CD8-positive, alpha-beta memory T cell (primary cell): ENCODE data around the gene PPARA. TPM values are rescaled to one million over a fixed set of nuclear protein-coding genes. Genes with fewer than 3 reads are reported as not detected.

Experiments
- CTCF ChIA-PET: fragments of 350-600 bp; sonication (Branson Sonifier 250); formaldehyde crosslinking; loops from one replicate; lab custom pipeline; 2021; ENCODE audit warnings: antibody characterized with exemption; lab: Charles Lee
- POLR2A ChIA-PET: fragments of 350-600 bp; sonication (Branson Sonifier 250); formaldehyde crosslinking; loops from one replicate; lab custom pipeline; 2021; ENCODE audit warnings: antibody characterized with exemption; lab: Charles Lee
- DNase-seq, 5 donors: peaks; one replicate each; pipeline versions ENCODE4 v3.0.0 to v3.0.0-alpha.2; 2020 to 2022; ENCODE audit warnings: mixed read lengths in 1 of 5
- H3K27ac ChIP-seq: one replicate; pipeline ENCODE4 v1.7.0; 2013; ENCODE audit warnings: low read depth, mild to moderate bottlenecking, low read length, moderate library complexity
- H3K27me3 ChIP-seq: 2 replicates; pipeline ENCODE4 v1.7.0; 2013; ENCODE audit warnings: low read length, mild to moderate bottlenecking; ENCODE audit not compliant: insufficient read depth, poor library complexity, severe bottlenecking
- H3K36me3 ChIP-seq: 2 replicates; pipeline ENCODE4 v1.7.0; 2013; ENCODE audit warnings: mild to moderate bottlenecking, low read length, moderate library complexity; ENCODE audit not compliant: insufficient read depth
- H3K4me1 ChIP-seq: 2 replicates; pipeline ENCODE4 v1.7.0; 2013; ENCODE audit warnings: mild to moderate bottlenecking, low read length, moderate library complexity; ENCODE audit not compliant: insufficient read depth
- H3K4me3 ChIP-seq: 2 replicates; pipeline ENCODE4 v1.7.0; 2013; ENCODE audit warnings: mild to moderate bottlenecking, low read length
- H3K9me3 ChIP-seq: 2 replicates; pipeline ENCODE4 v1.7.0; 2013; ENCODE audit warnings: mild to moderate bottlenecking, low read length
- H3K27ac Mint-ChIP-seq, 8 donors: one replicate each; pipeline ENCODE4 v1.8.0; 2020 to 2021; ENCODE audit warnings: mixed read lengths in 8 of 8, mild to moderate bottlenecking in 6 of 8, inconsistent platforms in 3 of 8, moderate library complexity in 3 of 8
- H3K27me3 Mint-ChIP-seq, 2 donors: one replicate each; pipeline ENCODE4 v1.8.0; 2020 to 2021; ENCODE audit warnings: mixed read lengths in 2 of 2, mild to moderate bottlenecking in 1 of 2, moderate library complexity in 1 of 2
- H3K36me3 Mint-ChIP-seq, 3 donors: one replicate each; pipeline ENCODE4 v1.8.0; 2020 to 2021; ENCODE audit warnings: mixed read lengths in 3 of 3, inconsistent platforms in 1 of 3, mild to moderate bottlenecking in 1 of 3
- H3K4me1 Mint-ChIP-seq, 3 donors: one replicate each; pipeline ENCODE4 v1.8.0; 2020 to 2021; ENCODE audit warnings: mixed read lengths in 3 of 3, inconsistent platforms in 1 of 3, mild to moderate bottlenecking in 1 of 3
- H3K4me3 Mint-ChIP-seq, 7 donors: one replicate each; pipeline ENCODE4 v1.8.0; 2020 to 2021; ENCODE audit warnings: mixed read lengths in 7 of 7, mild to moderate bottlenecking in 6 of 7, moderate library complexity in 4 of 7, inconsistent platforms in 2 of 7
- H3K9me3 Mint-ChIP-seq, 5 donors: one replicate each; pipeline ENCODE4 v1.8.0; 2020 to 2022; ENCODE audit warnings: mixed read lengths in 5 of 5, mild to moderate bottlenecking in 3 of 5, moderate library complexity in 2 of 5, inconsistent platforms in 1 of 5
- polyA plus RNA-seq: library from polyadenylated mRNA; unstranded; fragments of 300-500 nt; fragmentation: Illumina TruSeq; gene quantifications from one replicate; pipeline ENCODE4 v1.2.3, GENCODE V29; 2021
- total RNA-seq, 2 experiments: library from RNA; stranded (reverse); gene quantifications; one replicate each; pipeline ENCODE4 v1.2.3, GENCODE V29; 2021

PPARA gene
- total and polyA plus RNA-seq, 3 experiments from 2014 or later = 10.1 to 12.9 (median 11.2) TPM

DNA sequence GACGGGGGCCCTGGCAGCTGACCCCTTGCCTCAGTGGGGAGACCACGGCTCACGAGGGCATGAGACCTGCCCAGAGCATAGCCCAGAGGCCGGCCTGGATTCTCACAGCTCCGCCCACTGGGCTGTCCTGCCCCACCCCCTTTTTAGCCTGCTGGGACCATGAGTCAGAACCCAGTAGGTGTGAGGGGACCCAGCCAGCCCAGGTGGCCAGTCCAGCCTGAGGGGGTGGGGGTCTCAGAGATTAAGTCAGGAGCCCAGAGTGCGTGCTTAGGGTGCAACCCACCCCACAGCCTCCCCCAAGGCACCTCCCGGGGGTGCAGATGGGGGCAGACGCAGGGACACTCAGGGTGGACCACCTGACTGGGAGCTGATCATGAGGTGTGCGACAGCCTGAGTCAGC lies 40.1 kb upstream of the PPARA start:
- no peaks in the 10 kb centered on the region for H3K9me3 ChIP-seq
- ChIA-PET CTCF (interaction anchor here (1.3 to 2.1 kb wide), 2 partner anchors 12 to 104 kb away, joined by 5 to 6 read pairs; no protein-coding TSS in a partner anchor), POLR2A (no interaction called here)
- Mint-ChIP-seq H3K4me3 (no peak overlapping the region), H3K27me3 (no peaks in the 10 kb centered on the region), H3K36me3 (peaks cover 0 to 9% (median 0%) of the 10 kb centered on the region in 3 donors), H3K27ac (peak overlapping the region in 1 of 8 donors; percentile 61), H3K4me1 (no peaks in the 10 kb centered on the region), H3K9me3 (no peaks in the 10 kb centered on the region)
- no peak overlapping the region for H3K4me3 ChIP-seq
- H3K27me3 ChIP-seq = no peaks in the 10 kb centered on the region
- no peaks in the 10 kb centered on the region for H3K4me1 ChIP-seq
- H3K27ac ChIP-seq = no peak overlapping the region
- DNase-seq = no peak
- no peaks in the 10 kb centered on the region for H3K36me3 ChIP-seq

GRCh38 chr22:46111645-46112306 lies 38.5 kb upstream of the PPARA start:
- Mint-ChIP-seq H3K27me3 (no peaks in the 10 kb centered on the region), H3K4me3 (peak overlapping the region in 1 of 7 donors; percentile 27), H3K27ac (peak overlapping the region in 1 of 8 donors; percentile 15), H3K36me3 (peaks cover 0 to 6% (median 0%) of the 10 kb centered on the region in 3 donors), H3K9me3 (no peaks in the 10 kb centered on the region), H3K4me1 (peaks cover 0 to 5% (median 2%) of the 10 kb centered on the region in 3 donors)
- Histone ChIP-seq H3K9me3 (no peaks in the 10 kb centered on the region), H3K27me3 (no peaks in the 10 kb centered on the region), H3K4me3 (no peak overlapping the region), H3K27ac (no peak overlapping the region), H3K4me1 (no peaks in the 10 kb centered on the region), H3K36me3 (no peaks in the 10 kb centered on the region)
- ChIA-PET POLR2A (no interaction called here), CTCF (interaction anchor here (0.7 to 2.1 kb wide), 3 partner anchors 10 to 105 kb away, joined by 3 to 13 read pairs (median 6); no protein-coding TSS in a partner anchor)
- DNase-seq = no peak

- H3K27me3 ChIP-seq = no peaks in the 10 kb centered on the region
- CTCF ChIA-PET = interaction anchor here (1.9 to 5.9 kb wide), 2 partner anchors 105 to 106 kb away, joined by 13 to 134 read pairs; no protein-coding TSS in a partner anchor
- Mint-ChIP-seq H3K27ac (no peak overlapping the region), H3K4me1 (peaks cover 0 to 5% (median 3%) of the 10 kb centered on the region in 3 donors), H3K36me3 (peaks cover 0 to 6% (median 0%) of the 10 kb centered on the region in 3 donors), H3K27me3 (no peaks in the 10 kb centered on the region), H3K4me3 (no peak overlapping the region), H3K9me3 (no peaks in the 10 kb centered on the region)
- DNase-seq = no peak
- H3K4me1 ChIP-seq = no peaks in the 10 kb centered on the region
- H3K9me3 ChIP-seq = no peaks in the 10 kb centered on the region
- H3K27ac ChIP-seq = no peak overlapping the region
- no peak overlapping the region for H3K4me3 ChIP-seq
- POLR2A ChIA-PET = no interaction called here
- no peaks in the 10 kb centered on the region for H3K36me3 ChIP-seq
Measured at GRCh38 chr22:46112405-46112804, 37.9 kb upstream of the PPARA start.

DNA sequence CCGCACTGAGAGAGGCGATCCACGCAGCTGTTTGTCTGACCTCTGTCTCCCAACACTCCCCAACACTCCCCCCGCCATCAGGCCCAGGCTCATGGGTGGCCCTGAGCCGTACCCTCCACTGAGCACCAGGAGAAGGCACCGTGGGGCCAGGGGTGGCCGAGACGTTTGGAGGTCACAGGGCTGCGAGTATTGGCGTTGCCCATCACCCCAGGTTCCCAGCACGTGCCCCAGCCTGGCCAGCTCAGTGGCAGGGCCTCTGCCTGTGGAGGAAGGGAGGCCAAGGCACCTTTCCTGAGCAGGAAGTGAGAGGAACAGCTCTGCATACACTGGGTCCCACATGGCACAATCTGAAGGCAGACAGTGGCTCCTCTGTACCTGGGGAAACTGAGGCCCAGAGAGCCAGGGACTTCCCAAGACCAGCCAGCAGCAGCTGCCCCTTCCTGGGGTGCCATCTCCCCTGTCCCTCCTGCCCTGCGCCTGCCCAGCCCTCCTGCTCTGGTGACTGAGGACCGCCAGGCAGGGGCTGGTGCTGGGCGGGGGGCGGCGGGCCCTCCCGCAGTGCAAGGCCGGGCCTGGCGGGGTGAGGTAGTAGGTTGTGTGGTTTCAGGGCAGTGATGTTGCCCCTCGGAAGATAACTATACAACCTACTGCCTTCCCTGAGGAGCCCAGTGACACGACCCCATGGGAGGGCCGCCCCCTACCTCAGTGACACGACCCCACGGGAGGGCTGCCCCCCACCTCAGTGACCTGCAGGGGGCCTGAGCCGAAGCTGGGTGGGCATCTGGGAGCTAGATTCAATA lies 37.0 kb upstream of the PPARA start:
- H3K9me3 Mint-ChIP-seq = no peaks in the 10 kb centered on the region

GRCh38 chr22:46113910-46114517 lies 36.3 kb upstream of the PPARA start:
- Mint-ChIP-seq H3K27me3 (no peaks in the 10 kb centered on the region), H3K36me3 (peaks cover 0 to 2% (median 0%) of the 10 kb centered on the region in 3 donors), H3K9me3 (no peaks in the 10 kb centered on the region), H3K4me1 (peaks cover 0 to 5% (median 3%) of the 10 kb centered on the region in 3 donors), H3K4me3 (no peak overlapping the region), H3K27ac (no peak overlapping the region)
- no peaks in the 10 kb centered on the region for H3K4me1 ChIP-seq
- DNase-seq = no peak
- no peaks in the 10 kb centered on the region for H3K9me3 ChIP-seq
- POLR2A ChIA-PET = no interaction called here
- H3K36me3 ChIP-seq = no peaks in the 10 kb centered on the region
- no peaks in the 10 kb centered on the region for H3K27me3 ChIP-seq
- H3K4me3 ChIP-seq = no peak overlapping the region
- no peak overlapping the region for H3K27ac ChIP-seq
- CTCF ChIA-PET = interaction anchor here (0.8 to 5.9 kb wide), 5 partner anchors 57 to 153 kb away, joined by 3 to 134 read pairs (median 44); partner anchors contain the start of gene TTC38

More for the DNA sequence above, 37.0 kb upstream of the PPARA start:
- H3K4me3 Mint-ChIP-seq = no peak overlapping the region
- CTCF ChIA-PET = interaction anchor here (1.1 to 5.9 kb wide), 3 partner anchors 56 to 106 kb away, joined by 3 to 134 read pairs (median 59); no protein-coding TSS in a partner anchor
- H3K27me3 ChIP-seq = no peaks in the 10 kb centered on the region
- POLR2A ChIA-PET = no interaction called here
- no peak overlapping the region for H3K4me3 ChIP-seq
- no peaks in the 10 kb centered on the region for H3K27me3 Mint-ChIP-seq
- H3K27ac ChIP-seq = no peak overlapping the region
- H3K36me3 Mint-ChIP-seq = peaks cover 0 to 6% (median 0%) of the 10 kb centered on the region in 3 donors
- H3K36me3 ChIP-seq = no peaks in the 10 kb centered on the region
- DNase-seq = no peak
- no peaks in the 10 kb centered on the region for H3K4me1 ChIP-seq
- H3K27ac Mint-ChIP-seq = no peak overlapping the region
- peaks cover 0 to 5% (median 3%) of the 10 kb centered on the region in 3 donors for H3K4me1 Mint-ChIP-seq
- H3K9me3 ChIP-seq = no peaks in the 10 kb centered on the region

DNA sequence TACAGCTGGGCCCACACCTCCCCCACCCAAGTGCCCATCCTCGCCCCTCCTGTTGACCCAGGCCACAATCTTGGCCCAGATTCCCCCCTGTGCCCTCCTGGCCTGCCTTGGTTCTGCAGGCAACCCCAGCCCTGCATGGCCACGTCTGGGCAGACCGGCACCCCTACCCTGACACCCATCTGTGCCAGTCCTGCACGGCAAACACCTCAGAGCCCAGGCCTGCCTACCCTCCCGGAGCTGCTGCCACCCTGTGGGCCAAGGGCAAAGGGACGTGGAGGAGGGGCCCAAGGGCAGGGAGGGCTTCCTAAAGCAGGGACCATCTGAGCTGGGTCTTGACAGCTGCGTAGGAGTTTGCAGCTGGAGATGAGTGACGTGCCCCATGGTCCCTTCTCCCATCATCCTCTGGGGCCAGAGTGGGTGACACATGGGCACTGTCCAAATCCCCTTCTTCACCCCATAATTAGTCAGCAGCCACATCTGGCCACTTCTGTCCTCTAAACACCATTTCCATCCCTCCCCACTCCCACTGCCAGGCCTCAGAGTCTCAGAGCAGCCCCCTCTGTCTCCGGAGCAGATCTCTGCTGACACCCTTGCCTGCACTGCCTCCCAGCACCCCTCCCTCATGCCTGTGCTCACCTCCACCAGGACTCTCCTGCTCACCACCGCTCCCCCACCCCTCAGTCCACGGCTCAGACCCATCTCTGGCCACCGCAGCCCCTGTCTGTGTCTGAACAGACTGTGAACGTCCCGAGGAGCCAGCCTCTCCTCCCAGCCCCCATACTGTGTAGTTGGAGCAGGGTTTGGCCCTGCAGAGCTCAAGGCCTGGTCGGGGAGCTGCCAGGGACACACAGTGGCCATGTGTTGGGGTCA lies 35.6 kb upstream of the PPARA start:
- H3K27me3 ChIP-seq = no peaks in the 10 kb centered on the region
- no peaks in the 10 kb centered on the region for H3K9me3 Mint-ChIP-seq
- H3K27ac Mint-ChIP-seq = peak overlapping the region in 1 of 8 donors; percentile 23

GRCh38 chr22:46115388-46115678 lies 35.0 kb upstream of the PPARA start:
- ChIA-PET POLR2A (no interaction called here), CTCF (interaction anchor here (0.8 to 5.9 kb wide), 6 partner anchors 79 to 200 kb away, joined by 3 to 134 read pairs (median 26); no protein-coding TSS in a partner anchor)
- H3K27me3 ChIP-seq = no peaks in the 10 kb centered on the region
- H3K36me3 ChIP-seq = no peaks in the 10 kb centered on the region
- no peak overlapping the region for H3K4me3 Mint-ChIP-seq
- H3K4me3 ChIP-seq = no peak overlapping the region
- no peaks in the 10 kb centered on the region for H3K9me3 ChIP-seq
- peaks cover 0 to 5% (median 3%) of the 10 kb centered on the region in 3 donors for H3K4me1 Mint-ChIP-seq
- H3K4me1 ChIP-seq = no peaks in the 10 kb centered on the region
- no peaks in the 10 kb centered on the region for H3K27me3 Mint-ChIP-seq
- no peak for DNase-seq
- H3K27ac Mint-ChIP-seq = peak overlapping the region in 1 of 8 donors; percentile 23
- peaks cover 0 to 2% (median 0%) of the 10 kb centered on the region in 3 donors for H3K36me3 Mint-ChIP-seq
- H3K9me3 Mint-ChIP-seq = no peaks in the 10 kb centered on the region
- H3K27ac ChIP-seq = no peak overlapping the region

More for the DNA sequence above, 35.6 kb upstream of the PPARA start:
- Histone ChIP-seq H3K4me3 (no peak overlapping the region), H3K27ac (no peak overlapping the region), H3K36me3 (no peaks in the 10 kb centered on the region), H3K4me1 (no peaks in the 10 kb centered on the region), H3K9me3 (no peaks in the 10 kb centered on the region)
- Mint-ChIP-seq H3K4me3 (no peak overlapping the region), H3K36me3 (peaks cover 0 to 2% (median 0%) of the 10 kb centered on the region in 3 donors), H3K27me3 (no peaks in the 10 kb centered on the region), H3K4me1 (peaks cover 0 to 5% (median 3%) of the 10 kb centered on the region in 3 donors)
- POLR2A ChIA-PET = no interaction called here
- CTCF ChIA-PET = interaction anchor here (0.8 to 5.9 kb wide), 7 partner anchors 58 to 153 kb away, joined by 3 to 134 read pairs (median 3); partner anchors contain the start of gene TTC38
- no peak for DNase-seq
